GM12874 (cell line): ENCODE data around the gene IL25.

ENCODE experiments used
- CTCF ChIP-seq: IDR thresholded peaks from 2 replicates; pipeline ENCODE4 v1.5.1; 2011; ENCODE audit warnings: low read depth, mild to moderate bottlenecking, control low read depth, low read length, moderate library complexity; ENCODE audit not compliant: insufficient read depth

IL25 gene

GRCh38 chr14:23384364-23385080 lies 11.9 kb downstream of the IL25 start:
- no peak for TF ChIP-seq CTCF

- no peak for TF ChIP-seq CTCF
Measured at GRCh38 chr14:23385244-23385641, 12.6 kb downstream of the IL25 start.

DNA sequence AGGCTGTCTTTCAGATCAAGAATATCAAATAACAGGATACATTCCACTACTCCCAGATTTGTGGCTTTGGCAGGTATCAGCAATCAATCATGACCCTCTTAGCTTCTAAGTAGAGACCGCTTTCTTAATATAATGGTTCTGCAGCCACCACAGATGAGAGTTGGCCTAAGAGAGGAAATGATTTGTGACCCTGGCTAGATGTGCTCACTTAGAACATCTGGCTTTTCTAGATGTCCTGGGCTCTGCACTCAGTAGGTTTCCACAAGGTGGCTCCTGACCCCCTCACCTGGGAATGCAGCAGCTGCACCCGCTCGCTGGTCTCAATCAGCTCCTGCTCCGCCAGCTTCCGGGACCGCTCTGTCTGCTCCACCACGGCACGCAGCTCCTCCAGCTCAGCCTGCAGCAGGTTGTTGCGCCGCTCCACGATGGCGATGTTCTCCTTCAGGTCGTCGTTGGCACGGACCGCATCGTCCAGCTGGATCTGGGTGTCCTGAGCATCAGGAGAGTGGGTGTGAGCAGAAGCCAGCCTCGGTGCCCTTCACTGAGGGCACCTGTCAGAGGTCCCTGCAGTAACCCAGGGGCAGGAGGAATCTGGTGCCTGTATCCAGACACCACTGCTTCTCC lies 13.1 kb downstream of the IL25 start:
- no peak for TF ChIP-seq CTCF

DNA sequence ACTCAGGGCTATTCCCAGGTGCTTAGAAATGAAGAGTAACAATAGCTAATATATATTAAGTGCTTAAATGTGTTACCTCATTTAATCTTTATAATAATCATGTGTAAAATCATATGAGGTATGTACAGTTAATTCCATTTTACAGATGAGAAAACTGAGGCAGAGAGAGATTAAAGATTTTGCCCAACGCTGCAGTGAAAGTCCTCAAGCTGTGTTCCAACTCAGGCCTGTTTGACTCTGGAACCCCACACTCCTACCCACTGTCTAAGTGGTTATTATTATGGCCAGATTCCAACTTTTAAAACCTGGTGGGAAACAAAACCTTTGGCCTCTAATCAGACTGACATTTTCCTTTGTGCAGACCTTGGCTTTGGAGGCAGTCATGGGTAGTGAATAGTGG lies 14.4 kb downstream of the IL25 start:
- TF ChIP-seq CTCF = no peak

DNA sequence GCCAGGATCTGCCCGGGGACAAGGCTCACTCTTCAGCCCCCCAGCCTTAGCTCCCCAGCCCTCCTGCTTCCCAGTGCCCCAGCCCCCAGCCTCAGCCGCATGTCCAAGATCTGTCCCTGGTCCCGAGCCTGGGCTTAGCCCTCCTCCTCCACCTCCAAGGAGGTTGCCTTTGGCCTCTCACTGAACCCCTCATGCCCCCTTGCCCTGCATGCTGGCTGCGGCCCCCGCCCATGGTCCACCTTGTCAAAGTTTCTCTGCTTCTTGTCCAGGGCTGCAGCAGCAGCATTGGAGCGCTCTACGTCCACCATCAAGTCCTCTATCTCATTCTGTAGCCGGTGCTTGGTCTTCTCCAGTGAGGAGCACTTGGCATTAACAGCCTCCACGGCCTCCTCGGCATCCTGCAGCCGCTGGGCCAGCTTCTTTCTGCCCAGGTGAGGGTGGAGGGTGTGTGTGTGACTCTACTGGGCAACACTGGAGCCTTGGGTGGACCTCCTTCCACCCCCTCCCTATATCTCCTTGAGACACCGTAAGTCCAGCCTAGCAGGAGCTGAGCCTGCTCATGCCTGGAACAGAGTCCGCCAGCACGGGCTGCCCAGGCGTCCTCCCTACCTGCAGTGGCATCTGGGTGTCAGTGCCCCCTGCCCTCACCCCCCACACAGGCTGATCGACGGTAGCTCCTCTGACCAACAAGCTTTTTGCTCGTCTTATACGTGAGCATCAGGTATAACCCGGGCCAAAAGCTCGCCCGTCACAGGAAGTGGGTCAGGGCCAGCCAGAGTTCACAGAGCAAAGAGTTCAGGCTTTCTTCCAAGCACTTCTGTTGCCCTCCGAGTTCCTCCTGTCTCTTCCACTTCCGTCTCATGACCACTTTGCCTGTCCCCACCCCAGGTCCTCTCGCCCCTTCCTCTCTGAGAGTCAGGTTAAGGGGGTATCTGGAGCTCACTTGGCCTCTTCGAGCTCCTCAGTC lies 15.6 kb downstream of the IL25 start:
- no peak for TF ChIP-seq CTCF

DNA sequence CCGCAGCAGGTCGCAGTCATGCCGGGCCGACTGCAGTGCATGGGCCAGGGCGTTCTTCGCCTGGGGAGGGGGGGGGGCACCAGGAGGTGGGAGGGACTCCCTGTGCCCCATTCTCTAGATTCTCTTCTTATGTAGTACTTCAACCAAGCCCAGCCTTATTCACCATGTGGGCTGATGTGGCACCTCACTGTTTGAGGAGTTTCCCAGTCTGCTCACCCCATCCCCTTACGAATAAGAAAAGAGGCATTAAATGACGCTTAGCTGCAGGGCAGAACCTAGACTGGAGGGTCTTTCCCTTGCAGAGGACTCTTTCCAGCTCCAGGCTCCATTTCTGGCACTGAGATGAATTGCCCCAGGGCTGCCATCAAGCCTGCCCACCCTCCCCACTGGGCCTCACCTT lies 16.4 kb downstream of the IL25 start:
- no peak for TF ChIP-seq CTCF

- TF ChIP-seq CTCF = no peak
Measured at GRCh38 chr14:23389396-23389795, 16.8 kb downstream of the IL25 start.
